Heart left ventricle (tissue), 16 donors: Measurements from ENCODE around the gene GNGT2. TPM values are rescaled to one million over a fixed set of nuclear protein-coding genes. Genes with fewer than 3 reads are reported as not detected.

Experiments used
- ATAC-seq, 4 donors: fragments of 200-7000 bp; cut with Tn5 transposase; one replicate each; pipeline ENCODE4 v1.9.1; 2020 to 2022; ENCODE audit warnings: moderate library complexity in 4 of 4, mild to moderate bottlenecking in 3 of 4, moderate number of reproducible peaks in 1 of 4
- DNase-seq, 5 donors: peaks; one replicate each; pipeline ENCODE4 v3.0.0-alpha.2; 2020
- H3K27ac ChIP-seq, 12 donors: fragments of 200-600 bp; sonication (generic) in 4 of 12; one replicate each; pipeline versions ENCODE4 v1.5.0 to v1.8.0; 2016 to 2022; ENCODE audit warnings: mild to moderate bottlenecking in 2 of 12
- H3K27me3 ChIP-seq, 9 donors: fragments of 200-600 bp; sonication (generic) in 2 of 9; one replicate each; pipeline versions ENCODE4 v1.5.1 to v1.8.0; 2016 to 2022; ENCODE audit warnings: mild to moderate bottlenecking in 3 of 9
- H3K36me3 ChIP-seq, 9 donors: fragments of 200-600 bp; sonication (generic) in 2 of 9; one replicate each; pipeline versions ENCODE4 v1.5.0 to v1.8.0; 2018 to 2022; ENCODE audit warnings: mild to moderate bottlenecking in 2 of 9
- H3K4me1 ChIP-seq, 12 donors: fragments of 200-600 bp; sonication (generic) in 4 of 12; one replicate each; pipeline versions ENCODE4 v1.5.0 to v1.8.0; 2016 to 2022; ENCODE audit warnings: mild to moderate bottlenecking in 3 of 12
- H3K4me3 ChIP-seq, 12 donors: fragments of 200-600 bp; sonication (generic) in 4 of 12; one replicate each; pipeline versions ENCODE4 v1.5.0 to v1.8.0; 2017 to 2022; ENCODE audit warnings: mild to moderate bottlenecking in 9 of 12, moderate library complexity in 4 of 12
- H3K9me3 ChIP-seq, 12 donors: fragments of 200-600 bp; sonication (generic) in 4 of 12; one replicate each; pipeline versions ENCODE4 v1.5.0 to v1.8.0; 2016 to 2022; ENCODE audit warnings: mild to moderate bottlenecking in 1 of 12
- POLR2A ChIP-seq, 2 donors: fragments of 450-650 bp; IDR thresholded peaks; one replicate each; pipeline ENCODE4 v1.6.1; 2017; ENCODE audit warnings: antibody characterized with exemption in 2 of 2, mild to moderate bottlenecking in 2 of 2, moderate library complexity in 2 of 2
- WGBS, 4 donors: extraction: QIAGEN DNeasy Blood & Tissue Kit in 2 of 4; methylation state at CpG; one replicate each; pipeline versions ENCODE4 v1.1.5 to v1.1.7; 2013 to 2018; 5-methylcytosine and 5-hydroxymethylcytosine counted together
- intact Hi-C, 10 donors: fragments of 100-400 bp; cut with DNase I; formaldehyde crosslinking; loops; one replicate each; pipeline versions ENCODE4 v1.11.1 to v1.14.2; 2022
- polyA plus RNA-seq, 2 donors: library from polyadenylated mRNA; stranded (reverse); fragments of 200-250 nt; gene quantifications; one replicate each; pipeline ENCODE4 v1.2.3, GENCODE V29; 2013
- total RNA-seq, 9 donors: library from RNA; depleted of rRNA in 2 of 9; stranded (reverse); fragments of >200 nt in 2 of 9; fragmentation: NEBNext Ultra II Directional in 3 of 9; extraction: Animal tissue kit (Norgen Biotek cat#: 25700) in 3 of 9; gene quantifications; one replicate each; pipeline versions ENCODE4 v1.1.0 to v1.2.4, GENCODE V29; 2016 to 2023
- TF ChIP-seq, protein P1 (sequence below), 12 donors: fragments of 200-600 bp; sonication (generic) in 4 of 12; IDR thresholded peaks; one replicate each; pipeline versions ENCODE4 v1.5.0 to v1.8.0; 2018 to 2022; ENCODE audit warnings: antibody characterized with exemption in 12 of 12, mild to moderate bottlenecking in 5 of 12
- donor health status: ischemic (EF 13 %, LVEDD 7.1; RV severe dilation, severe dysfunction).
- donor health status: healthy with polysubstance abuse.
- donor health status: DM: no; HTN: yes; CAD: no.
- donor health status: DM: no; HTN: no; CAD: no.
- donor health status: ischemic (EF 25% LVEDD 6.9; RV normal size, moderate dysfunction).
- donor health status: ischemic (EF 25% LVEDD 5.7; RV mildly dilated, moderate dysfunction).
- donor health status: healthy.
- donor health status: DM: yes; HTN: yes; CAD: no.
- donor health status: ischemic (EF 35%, LVEDD 5.7; RV mildly dilated, moderate dysfunction).
- donor health status: nonischemic (EF 11% LVEDD 7.7; RV severe dilation, severe dysfunction).
- donor health status: DM: yes; HTN: yes; CAD: no.
- donor health status: PGD.
- donor health status: ischemic (EF 29% LVEDD 5.4; RV normal size, mild dysfunction).
- donor health status: nonischemic (EF 23%, LVEDD 6.1; RV moderate dilation, normal function).

The GNGT2 gene
- total and polyA plus RNA-seq, 11 donors = 0.76 to 4.9 (median 1.5) TPM

DNA sequence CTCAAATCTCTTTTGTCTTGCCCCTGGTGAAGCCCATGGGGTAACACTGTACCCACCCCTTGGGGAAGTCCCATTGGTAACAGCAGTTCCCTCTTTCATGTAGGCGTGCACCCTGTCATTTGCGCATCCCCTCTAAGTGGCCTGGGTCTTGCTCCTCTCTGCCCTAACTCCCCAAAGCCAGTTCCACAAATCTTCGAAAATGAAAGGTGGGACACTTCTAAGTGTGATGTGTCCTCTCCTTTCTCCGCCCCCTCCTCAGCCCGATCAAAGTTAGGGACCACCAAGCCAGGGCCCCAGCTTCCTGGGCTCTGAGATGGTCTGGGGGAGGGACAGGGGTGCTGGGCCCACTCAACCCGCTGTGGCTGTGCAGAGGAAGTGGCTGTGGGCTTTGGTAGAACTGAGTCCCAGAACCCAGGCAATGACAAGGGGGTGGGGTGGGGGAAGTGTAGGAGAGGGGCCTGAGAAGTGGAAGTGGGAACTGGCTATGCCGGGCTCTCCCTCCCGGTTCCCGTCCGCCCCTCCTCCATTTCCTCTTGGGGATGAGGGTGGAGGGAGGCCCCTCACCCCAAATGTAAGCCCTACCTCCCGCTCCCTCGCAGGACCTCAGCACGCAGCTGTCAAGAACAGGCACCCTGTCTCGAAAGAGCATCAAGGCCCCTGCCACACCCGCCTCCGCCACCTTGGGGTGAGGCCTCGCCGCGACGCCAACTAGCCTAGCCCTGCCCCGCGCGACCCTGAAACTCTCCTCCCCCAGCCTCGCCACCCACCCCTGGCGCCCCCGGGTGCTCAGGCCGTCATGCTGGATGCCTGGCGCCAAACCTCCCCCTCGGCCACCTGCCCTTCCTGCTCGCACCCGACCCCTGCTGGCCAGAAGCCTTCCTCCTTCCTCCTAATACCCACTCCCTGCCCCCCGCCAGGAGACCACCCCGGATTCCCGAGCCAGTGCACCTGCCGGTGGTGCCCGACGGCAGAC, 8.9 kb upstream of the GNGT2 start:
- intact Hi-C loops = no loop called here
- Histone ChIP-seq H3K4me3 (peak overlapping the region in 1 of 12 donors; percentile 20), H3K36me3 (peaks cover 0 to 14% (median 0%) of the 10 kb centered on the region in 9 donors), H3K27ac (peak overlapping the region in 5 of 12 donors; percentile 19 to 91 (median 39)), H3K9me3 (no peaks in the 10 kb centered on the region), H3K4me1 (peaks cover 5 to 77% (median 37%) of the 10 kb centered on the region in 12 donors), H3K27me3 (peaks cover 0 to 53% (median 19%) of the 10 kb centered on the region in 9 donors)
- ATAC-seq (peak in 2 of 4 donors; percentile 23 to 43), DNase-seq (peak in 3 of 5 donors; percentile 29 to 72 (median 43))
- TF ChIP-seq POLR2A (IDR thresholded peaks at IDR 0.05) = no peak
- TF ChIP-seq, protein P1, sequence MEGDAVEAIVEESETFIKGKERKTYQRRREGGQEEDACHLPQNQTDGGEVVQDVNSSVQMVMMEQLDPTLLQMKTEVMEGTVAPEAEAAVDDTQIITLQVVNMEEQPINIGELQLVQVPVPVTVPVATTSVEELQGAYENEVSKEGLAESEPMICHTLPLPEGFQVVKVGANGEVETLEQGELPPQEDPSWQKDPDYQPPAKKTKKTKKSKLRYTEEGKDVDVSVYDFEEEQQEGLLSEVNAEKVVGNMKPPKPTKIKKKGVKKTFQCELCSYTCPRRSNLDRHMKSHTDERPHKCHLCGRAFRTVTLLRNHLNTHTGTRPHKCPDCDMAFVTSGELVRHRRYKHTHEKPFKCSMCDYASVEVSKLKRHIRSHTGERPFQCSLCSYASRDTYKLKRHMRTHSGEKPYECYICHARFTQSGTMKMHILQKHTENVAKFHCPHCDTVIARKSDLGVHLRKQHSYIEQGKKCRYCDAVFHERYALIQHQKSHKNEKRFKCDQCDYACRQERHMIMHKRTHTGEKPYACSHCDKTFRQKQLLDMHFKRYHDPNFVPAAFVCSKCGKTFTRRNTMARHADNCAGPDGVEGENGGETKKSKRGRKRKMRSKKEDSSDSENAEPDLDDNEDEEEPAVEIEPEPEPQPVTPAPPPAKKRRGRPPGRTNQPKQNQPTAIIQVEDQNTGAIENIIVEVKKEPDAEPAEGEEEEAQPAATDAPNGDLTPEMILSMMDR (IDR thresholded peaks at IDR 0.05) = peak in 3 of 12 donors; percentile 8 to 29 (median 12)
- WGBS, 4 donors = 42 to 67% (median 56%) methylated on average over 37 of the region's 37 CpGs

DNA sequence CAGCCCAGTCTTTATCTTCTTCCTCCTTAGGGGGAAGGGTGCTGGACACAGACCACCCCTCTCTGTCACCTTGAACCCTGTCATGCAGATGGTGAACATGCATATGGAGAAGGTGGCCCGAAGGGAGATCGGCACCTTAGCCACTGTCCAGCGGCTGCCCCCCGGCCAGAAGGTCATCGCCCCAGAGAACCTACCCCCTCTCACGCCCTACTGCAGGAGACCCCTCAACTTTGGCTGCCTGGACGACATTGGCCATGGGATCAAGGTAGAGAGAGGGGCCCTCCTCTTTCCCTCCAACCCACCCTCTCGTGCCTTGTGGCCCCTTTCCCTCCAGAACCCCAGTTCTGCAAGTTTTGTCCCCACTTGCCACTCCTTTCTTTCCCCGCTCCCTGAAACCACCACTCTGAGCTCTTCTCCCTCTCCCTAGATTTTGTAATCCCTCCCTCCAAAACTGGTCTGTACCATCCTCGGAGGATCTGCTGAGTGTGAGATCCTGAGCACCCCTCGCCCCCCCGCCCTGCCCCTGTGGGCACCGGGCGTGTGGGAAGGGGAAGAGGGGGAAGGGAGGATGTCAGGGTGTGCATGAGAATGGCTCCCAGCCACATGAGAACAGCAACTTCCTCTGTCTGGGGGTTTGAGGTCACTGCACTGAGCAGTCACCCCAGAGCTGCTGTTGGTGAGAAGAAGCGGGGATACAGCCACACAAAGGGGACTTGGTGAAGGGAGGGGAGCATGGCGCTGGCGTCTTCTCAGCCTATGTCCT, 7.5 kb upstream of the GNGT2 start:
- WGBS, 4 donors = 64 to 68% (median 64%) methylated on average over 17 of the region's 17 CpGs
- peak; percentile 54 to 77 (median 62) for ATAC-seq
- intact Hi-C loops = loop anchor here in 1 of 10 donors (2.0 kb wide), 1 partner anchor 25 kb away; no protein-coding TSS in a partner anchor
- peak; percentile 63 to 85 (median 71) for DNase-seq
- Histone ChIP-seq H3K4me1 (peaks cover 5 to 77% (median 36%) of the 10 kb centered on the region in 12 donors), H3K36me3 (peaks cover 0 to 14% (median 0%) of the 10 kb centered on the region in 9 donors), H3K9me3 (no peaks in the 10 kb centered on the region), H3K27ac (peak overlapping the region; percentile 9 to 91 (median 70)), H3K4me3 (peak overlapping the region in 2 of 12 donors; percentile 0 to 16), H3K27me3 (peaks cover 0 to 39% (median 8%) of the 10 kb centered on the region in 9 donors)
- TF ChIP-seq, protein P1 (IDR thresholded peaks at IDR 0.05) = no peak
- TF ChIP-seq POLR2A (IDR thresholded peaks at IDR 0.05) = no peak

DNA sequence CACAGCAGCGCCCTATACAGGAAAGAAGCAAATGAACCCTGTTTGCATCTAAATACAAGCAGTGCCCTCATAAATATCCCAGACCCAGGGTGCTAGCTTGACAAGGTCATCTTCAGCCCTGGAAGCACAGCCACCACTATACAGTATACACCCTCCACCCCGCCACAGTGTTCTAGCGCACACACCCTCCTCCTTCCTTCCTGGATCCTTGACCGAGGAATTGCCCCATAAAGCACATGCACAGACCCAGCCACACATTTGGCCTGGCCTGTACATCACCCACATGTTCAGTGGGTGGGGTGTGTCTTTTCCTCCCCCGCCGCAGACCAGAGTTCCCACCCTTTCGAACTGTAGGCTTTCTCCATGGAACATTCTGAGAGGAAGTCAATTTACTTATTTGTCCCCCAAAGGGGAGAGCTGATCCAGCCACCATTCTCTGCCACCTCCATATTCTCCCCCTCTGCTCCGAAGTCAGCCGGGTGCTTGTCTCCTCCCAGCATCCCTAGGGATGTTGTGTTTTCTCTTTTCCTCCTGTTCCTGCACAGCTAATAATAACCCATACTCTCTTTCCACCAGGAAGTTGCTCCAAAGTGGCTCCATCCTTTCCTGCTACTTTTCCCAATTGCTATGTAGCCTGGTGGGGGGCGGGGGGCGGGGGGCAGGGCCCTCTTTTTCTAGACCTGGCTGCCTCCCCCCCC, 6.7 kb upstream of the GNGT2 start:
- DNase-seq = peak; percentile 69 to 85 (median 74)
- intact Hi-C loops = loop anchor here in 1 of 10 donors (2.0 kb wide), 1 partner anchor 24 kb away; no protein-coding TSS in a partner anchor

More for the DNA sequence above, 6.7 kb upstream of the GNGT2 start:
- peaks cover 0 to 35% (median 8%) of the 10 kb centered on the region in 9 donors for H3K27me3 ChIP-seq
- peak overlapping the region in 2 of 12 donors; percentile 0 to 16 for H3K4me3 ChIP-seq
- peak; percentile 74 to 91 (median 86) for ATAC-seq
- WGBS, 4 donors = 45 to 57% (median 47%) methylated on average over 11 of the region's 11 CpGs
- peak overlapping the region; percentile 43 to 91 (median 70) for H3K27ac ChIP-seq
- peaks cover 5 to 81% (median 37%) of the 10 kb centered on the region in 12 donors for H3K4me1 ChIP-seq
- no peaks in the 10 kb centered on the region for H3K9me3 ChIP-seq
- TF ChIP-seq, protein P1 (IDR thresholded peaks at IDR 0.05) = no peak
- H3K36me3 ChIP-seq = peaks cover 0 to 9% (median 0%) of the 10 kb centered on the region in 9 donors
